ENCODE data around the gene C1orf159.
A peak's percentile ranks its signal among the peaks of the same experiment; 100 is the strongest.

The C1orf159 gene

GRCh38 chr1:1061682-1062345 is 54.1 kb downstream of the C1orf159 start:
- no peak overlapping the region for H4K8ac ChIP-seq (ENCODE audit: low read depth, low read length)
- whole genome bisulfite sequencing, 2 donors (ENCODE audit: extremely low coverage in 2 of 2, insufficient read length in 2 of 2, insufficient replicate concordance in 1 of 2), result no CpG with 5 or more reads among the region's 18 CpGs
- H2BK120ac ChIP-seq (ENCODE audit: low read depth, low read length), result no peak overlapping the region
- H3K4me2 ChIP-seq (ENCODE audit: insufficient read depth, low read length, poor library complexity, severe bottlenecking), result no peak overlapping the region
- no peak overlapping the region for H3K27ac ChIP-seq (replicated peaks; ENCODE audit: low read length)
- peak overlapping the region; percentile 24 for H2BK5ac ChIP-seq (ENCODE audit: low read length)
- H2AFZ ChIP-seq (ENCODE audit: low read length), result peak overlapping the region; percentile 61
- H4K91ac ChIP-seq (ENCODE audit: low read depth, low read length, poor library complexity), result no peak overlapping the region
- H3K4ac ChIP-seq (ENCODE audit: low read length), result no peak overlapping the region
- H3K4me3 ChIP-seq (ENCODE audit: low read length in 2 of 2), result no peak overlapping the region
- no peak overlapping the region for H2BK12ac ChIP-seq (ENCODE audit: low read length)
- no peak overlapping the region for H3K23ac ChIP-seq (ENCODE audit: low read depth, low read length, poor library complexity)
- no peaks in the 10 kb centered on the region for H3K79me1 ChIP-seq (ENCODE audit: low read depth, low read length)
- no peak for DNase-seq (ENCODE audit: low spot score)
- no peaks in the 10 kb centered on the region for H3K9me3 ChIP-seq (replicated peaks in 1 of 2; ENCODE audit: control insufficient read depth in 2 of 2, insufficient read depth in 1 of 2, low read depth in 1 of 2, low read length in 2 of 2)
- peak overlapping the region; percentile 96 for H2AK5ac ChIP-seq (ENCODE audit: low read depth, low read length)
- peak overlapping the region; percentile 81 for H2BK15ac ChIP-seq (ENCODE audit: low read length)
- no peak overlapping the region for H3K14ac ChIP-seq (ENCODE audit: low read length)
- H3K4me1 ChIP-seq (ENCODE audit: control insufficient read depth in 2 of 2, insufficient read depth in 1 of 2, low read depth in 1 of 2, low read length in 2 of 2), result peaks cover 31 to 36% of the 10 kb centered on the region in 2 donors
- peaks cover 4 to 62% (median 46%) of the 10 kb centered on the region in 3 experiments for H3K27me3 ChIP-seq (ENCODE audit: control insufficient read depth in 3 of 3, insufficient read depth in 3 of 3, low read depth in 1 of 3, low read length in 3 of 3)
- H3K18ac ChIP-seq (ENCODE audit: low read length), result peak overlapping the region; percentile 89
- H3K36me3 ChIP-seq (replicated peaks in 1 of 2; ENCODE audit: control insufficient read depth in 2 of 2, insufficient read depth in 2 of 2, low read length in 2 of 2), result no peaks in the 10 kb centered on the region
- peak overlapping the region; percentile 44 for H3K9ac ChIP-seq (ENCODE audit: low read depth, low read length, poor library complexity)

GRCh38 chr1:1060281-1061000 is 55.4 kb downstream of the C1orf159 start:
- H2BK12ac ChIP-seq (ENCODE audit: low read length), result no peak overlapping the region
- H3K27me3 ChIP-seq (ENCODE audit: control insufficient read depth in 3 of 3, insufficient read depth in 3 of 3, low read depth in 1 of 3, low read length in 3 of 3), result peaks cover 4 to 49% (median 46%) of the 10 kb centered on the region in 3 experiments
- peak overlapping the region; percentile 92 for H2BK15ac ChIP-seq (ENCODE audit: low read length)
- H4K91ac ChIP-seq (ENCODE audit: low read depth, low read length, poor library complexity), result no peak overlapping the region
- H3K23ac ChIP-seq (ENCODE audit: low read depth, low read length, poor library complexity), result peak overlapping the region; percentile 73
- H3K18ac ChIP-seq (ENCODE audit: low read length), result peak overlapping the region; percentile 71
- WGBS, 2 donors (ENCODE audit: extremely low coverage in 2 of 2, insufficient read length in 2 of 2, insufficient replicate concordance in 1 of 2), result no CpG with 5 or more reads among the region's 38 CpGs
- H3K4me1 ChIP-seq (ENCODE audit: control insufficient read depth in 2 of 2, insufficient read depth in 1 of 2, low read depth in 1 of 2, low read length in 2 of 2), result peaks cover 31 to 36% of the 10 kb centered on the region in 2 donors
- H2AK5ac ChIP-seq (ENCODE audit: low read depth, low read length), result peak overlapping the region; percentile 63
- no peak overlapping the region for H2BK120ac ChIP-seq (ENCODE audit: low read depth, low read length)
- no peaks in the 10 kb centered on the region for H3K9me3 ChIP-seq (replicated peaks in 1 of 2; ENCODE audit: control insufficient read depth in 2 of 2, insufficient read depth in 1 of 2, low read depth in 1 of 2, low read length in 2 of 2)
- no peaks in the 10 kb centered on the region for H3K79me1 ChIP-seq (ENCODE audit: low read depth, low read length)
- H2AFZ ChIP-seq (ENCODE audit: low read length), result no peak overlapping the region
- no peak for DNase-seq (ENCODE audit: low spot score)
- peak overlapping the region; percentile 21 for H3K14ac ChIP-seq (ENCODE audit: low read length)
- no peak overlapping the region for H4K8ac ChIP-seq (ENCODE audit: low read depth, low read length)
- peak overlapping the region; percentile 95 for H3K4me2 ChIP-seq (ENCODE audit: insufficient read depth, low read length, poor library complexity, severe bottlenecking)
- H3K4me3 ChIP-seq (ENCODE audit: low read length in 2 of 2), result peak overlapping the region in 1 of 2 donors; percentile 40
- H3K9ac ChIP-seq (ENCODE audit: low read depth, low read length, poor library complexity), result no peak overlapping the region
- no peak overlapping the region for H3K4ac ChIP-seq (ENCODE audit: low read length)
- no peak overlapping the region for H3K27ac ChIP-seq (replicated peaks; ENCODE audit: low read length)
- peaks cover 0 to 2% of the 10 kb centered on the region in 2 donors for H3K36me3 ChIP-seq (replicated peaks in 1 of 2; ENCODE audit: control insufficient read depth in 2 of 2, insufficient read depth in 2 of 2, low read length in 2 of 2)
- H2BK5ac ChIP-seq (ENCODE audit: low read length), result peak overlapping the region; percentile 82

GRCh38 chr1:1059494-1060280 is 56.2 kb downstream of the C1orf159 start:
- no CpG with 5 or more reads among the region's 69 CpGs for WGBS, 2 donors (ENCODE audit: extremely low coverage in 2 of 2, insufficient read length in 2 of 2, insufficient replicate concordance in 1 of 2)
- H4K91ac ChIP-seq (ENCODE audit: low read depth, low read length, poor library complexity), result no peak overlapping the region

More at GRCh38 chr1:1059494-1060280, 56.2 kb downstream of the C1orf159 start:
- peaks cover 31 to 38% of the 10 kb centered on the region in 2 donors for H3K4me1 ChIP-seq (ENCODE audit: control insufficient read depth in 2 of 2, insufficient read depth in 1 of 2, low read depth in 1 of 2, low read length in 2 of 2)
- H2BK5ac ChIP-seq (ENCODE audit: low read length), result peak overlapping the region; percentile 82
- peaks cover 4 to 46% (median 46%) of the 10 kb centered on the region in 3 experiments for H3K27me3 ChIP-seq (ENCODE audit: control insufficient read depth in 3 of 3, insufficient read depth in 3 of 3, low read depth in 1 of 3, low read length in 3 of 3)
- peak overlapping the region; percentile 93 for H3K18ac ChIP-seq (ENCODE audit: low read length)
- peaks cover under 1% of the 10 kb centered on the region for H3K79me1 ChIP-seq (ENCODE audit: low read depth, low read length)
- H2AK5ac ChIP-seq (ENCODE audit: low read depth, low read length), result no peak overlapping the region
- no peak overlapping the region for H3K4ac ChIP-seq (ENCODE audit: low read length)
- no peak overlapping the region for H3K14ac ChIP-seq (ENCODE audit: low read length)
- H2BK120ac ChIP-seq (ENCODE audit: low read depth, low read length), result no peak overlapping the region
- H3K23ac ChIP-seq (ENCODE audit: low read depth, low read length, poor library complexity), result peak overlapping the region; percentile 98
- no peak overlapping the region for H3K27ac ChIP-seq (replicated peaks; ENCODE audit: low read length)
- DNase-seq (ENCODE audit: low spot score), result peak; percentile 87
- H3K36me3 ChIP-seq (replicated peaks in 1 of 2; ENCODE audit: control insufficient read depth in 2 of 2, insufficient read depth in 2 of 2, low read length in 2 of 2), result peaks cover 2 to 7% of the 10 kb centered on the region in 2 donors
- H4K8ac ChIP-seq (ENCODE audit: low read depth, low read length), result no peak overlapping the region
- peak overlapping the region; percentile 94 for H2AFZ ChIP-seq (ENCODE audit: low read length)
- H3K9ac ChIP-seq (ENCODE audit: low read depth, low read length, poor library complexity), result peak overlapping the region; percentile 92
- peak overlapping the region; percentile 82 for H2BK12ac ChIP-seq (ENCODE audit: low read length)
- peak overlapping the region; percentile 46 to 82 for H3K4me3 ChIP-seq (ENCODE audit: low read length in 2 of 2)
- H3K9me3 ChIP-seq (replicated peaks in 1 of 2; ENCODE audit: control insufficient read depth in 2 of 2, insufficient read depth in 1 of 2, low read depth in 1 of 2, low read length in 2 of 2), result no peaks in the 10 kb centered on the region
- H3K4me2 ChIP-seq (ENCODE audit: insufficient read depth, low read length, poor library complexity, severe bottlenecking), result peak overlapping the region; percentile 95
- peak overlapping the region; percentile 92 for H2BK15ac ChIP-seq (ENCODE audit: low read length)
